Psoas muscle (tissue), 8 donors: Measurements from ENCODE around the gene MAP4K4. TPM values are rescaled to one million over a fixed set of nuclear protein-coding genes. Genes with fewer than 3 reads are reported as not detected.

Experiments
- ATAC-seq, 4 donors: fragments of 200-7000 bp; cut with Tn5 transposase; one replicate each; pipeline ENCODE4 v1.9.1; 2020; ENCODE audit warnings: moderate library complexity in 3 of 4, mild to moderate bottlenecking in 2 of 4
- DNase-seq, 2 donors: peaks; one replicate each; pipeline ENCODE4 v3.0.0-alpha.2; 2020
- H3K27ac ChIP-seq: fragments of 200-600 bp; one replicate; pipeline ENCODE4 v1.8.0; 2022
- H3K27me3 ChIP-seq, 3 donors: fragments of 200-600 bp in 1 of 3; one replicate each; pipeline versions ENCODE4 v1.6.1 to v1.8.0; 2013 to 2022; ENCODE audit warnings: low read length in 2 of 3, mild to moderate bottlenecking in 2 of 3, moderate library complexity in 1 of 3; ENCODE audit not compliant: insufficient read depth in 3 of 3
- H3K36me3 ChIP-seq, 2 donors: fragments of 200-600 bp in 1 of 2; one replicate each; pipeline versions ENCODE4 v1.6.1 to v1.8.0; 2013 to 2022; ENCODE audit warnings: low read depth in 1 of 2, mild to moderate bottlenecking in 1 of 2, moderate library complexity in 1 of 2; ENCODE audit not compliant: insufficient read depth in 1 of 2
- H3K4me1 ChIP-seq: fragments of 200-600 bp; one replicate; pipeline ENCODE4 v1.8.0; 2022
- H3K4me3 ChIP-seq: fragments of 200-600 bp; one replicate; pipeline ENCODE4 v1.8.0; 2022; ENCODE audit warnings: mild to moderate bottlenecking
- H3K9me3 ChIP-seq: fragments of 200-600 bp; one replicate; pipeline ENCODE4 v1.8.0; 2022
- WGBS, 3 donors: extraction: QIAGEN DNeasy Blood & Tissue Kit; methylation state at CpG; one replicate each; pipeline versions ENCODE4 v1.1.6 to v1.1.7; 2013; 5-methylcytosine and 5-hydroxymethylcytosine counted together
- intact Hi-C, 2 donors: fragments of 100-400 bp; cut with DNase I; formaldehyde crosslinking; loops; one replicate each; pipeline versions ENCODE4 v1.11.0 to v1.14.2; 2022
- polyA plus RNA-seq, 3 donors: library from polyadenylated mRNA; stranded (reverse); fragments of 200-250 nt; gene quantifications; one replicate each; pipeline ENCODE4 v1.2.3, GENCODE V29; 2013
- total RNA-seq, 4 donors: library from RNA; stranded (reverse); fragmentation: NEBNext Ultra II Directional in 2 of 4; extraction: Animal tissue kit (Norgen Biotek cat#: 25700) in 2 of 4; gene quantifications; one replicate each; pipeline versions ENCODE4 v1.2.1 to v1.2.4, GENCODE V29; 2021 to 2023
- TF ChIP-seq, protein P1 (sequence below): fragments of 200-600 bp; IDR thresholded peaks from one replicate; pipeline ENCODE4 v1.8.0; 2022; ENCODE audit warnings: antibody characterized with exemption
- donor health status: healthy with polysubstance abuse.
- donor health status: DM: no; HTN: no; CAD: no; lungs with moderate emphysema.
- donor health status: Bipolar disorder and iron deficiency.
- donor health status: healthy.
- donor health status: DM: yes; HTN: yes; CAD: no.
- donor health status: DM: no; HTN: no; CAD: no.
- donor health status: DM: no; HTN: no; CAD: no.
- donor health status: DM: yes; HTN: yes; CAD: no.

Gene MAP4K4
- total and polyA plus RNA-seq, 7 donors = 20.1 to 99.9 (median 80.4) TPM

DNA sequence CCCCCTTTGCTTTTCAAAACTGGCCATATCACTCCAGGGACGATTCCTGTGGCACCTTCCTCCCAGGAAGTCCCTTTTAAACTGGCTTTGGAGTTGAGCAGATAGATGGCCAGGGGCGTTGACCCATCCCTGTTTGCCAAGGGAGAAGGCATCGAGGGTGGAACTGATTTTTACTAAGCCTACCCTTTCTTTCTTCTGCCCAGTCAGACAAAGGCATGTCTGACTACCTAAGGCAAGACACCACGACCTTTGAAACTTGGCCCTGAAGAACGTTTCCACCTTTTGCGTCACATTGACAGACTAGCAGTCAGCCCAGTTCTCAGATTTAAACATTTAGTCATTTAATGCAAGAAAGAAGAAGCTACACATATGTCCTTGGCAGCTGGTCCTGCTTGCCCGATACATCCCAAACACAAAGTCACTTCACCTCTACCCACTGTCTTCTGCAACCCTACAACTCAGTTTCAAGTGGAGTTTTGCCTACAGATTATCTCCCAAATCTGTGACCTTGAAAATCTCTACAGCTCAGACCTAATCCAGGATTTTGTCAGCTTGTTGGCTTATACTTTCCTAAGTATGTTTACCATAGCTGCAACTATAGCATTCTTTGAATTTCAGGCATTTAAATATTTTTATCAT, 192.1 kb downstream of the MAP4K4 start:
- H3K27me3 ChIP-seq = no peaks in the 10 kb centered on the region
- peaks cover 25 to 84% of the 10 kb centered on the region in 2 donors for H3K36me3 ChIP-seq
- intact Hi-C loops = loop anchor here in 1 of 2 donors (10.0 kb wide), 2 partner anchors 285 to 355 kb away; no protein-coding TSS in a partner anchor
- ATAC-seq = no peak
- no peaks in the 10 kb centered on the region for H3K9me3 ChIP-seq
- H3K27ac ChIP-seq = no peak overlapping the region
- no peak for DNase-seq
- TF ChIP-seq, protein P1, sequence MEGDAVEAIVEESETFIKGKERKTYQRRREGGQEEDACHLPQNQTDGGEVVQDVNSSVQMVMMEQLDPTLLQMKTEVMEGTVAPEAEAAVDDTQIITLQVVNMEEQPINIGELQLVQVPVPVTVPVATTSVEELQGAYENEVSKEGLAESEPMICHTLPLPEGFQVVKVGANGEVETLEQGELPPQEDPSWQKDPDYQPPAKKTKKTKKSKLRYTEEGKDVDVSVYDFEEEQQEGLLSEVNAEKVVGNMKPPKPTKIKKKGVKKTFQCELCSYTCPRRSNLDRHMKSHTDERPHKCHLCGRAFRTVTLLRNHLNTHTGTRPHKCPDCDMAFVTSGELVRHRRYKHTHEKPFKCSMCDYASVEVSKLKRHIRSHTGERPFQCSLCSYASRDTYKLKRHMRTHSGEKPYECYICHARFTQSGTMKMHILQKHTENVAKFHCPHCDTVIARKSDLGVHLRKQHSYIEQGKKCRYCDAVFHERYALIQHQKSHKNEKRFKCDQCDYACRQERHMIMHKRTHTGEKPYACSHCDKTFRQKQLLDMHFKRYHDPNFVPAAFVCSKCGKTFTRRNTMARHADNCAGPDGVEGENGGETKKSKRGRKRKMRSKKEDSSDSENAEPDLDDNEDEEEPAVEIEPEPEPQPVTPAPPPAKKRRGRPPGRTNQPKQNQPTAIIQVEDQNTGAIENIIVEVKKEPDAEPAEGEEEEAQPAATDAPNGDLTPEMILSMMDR = no peak
- H3K4me3 ChIP-seq = no peak overlapping the region
- H3K4me1 ChIP-seq = no peaks in the 10 kb centered on the region
- WGBS, 3 donors = 83 to 91% (median 85%) methylated on average over 7 of the region's 7 CpGs

DNA sequence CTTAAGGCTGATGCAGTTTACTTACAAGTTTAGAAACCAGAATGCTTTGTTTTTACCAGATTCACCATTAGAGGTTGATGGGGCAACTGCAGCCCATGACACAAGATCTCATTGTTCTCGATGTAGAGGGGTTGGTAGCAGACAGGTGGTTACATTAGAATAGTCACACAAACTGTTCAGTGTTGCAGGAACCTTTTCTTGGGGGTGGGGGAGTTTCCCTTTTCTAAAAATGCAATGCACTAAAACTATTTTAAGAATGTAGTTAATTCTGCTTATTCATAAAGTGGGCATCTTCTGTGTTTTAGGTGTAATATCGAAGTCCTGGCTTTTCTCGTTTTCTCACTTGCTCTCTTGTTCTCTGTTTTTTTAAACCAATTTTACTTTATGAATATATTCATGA, 194.9 kb downstream of the MAP4K4 start:
- TF ChIP-seq, protein P1 = no peak
- WGBS, 3 donors = 83 to 92% (median 89%) methylated on average over 3 of the region's 3 CpGs
- Histone ChIP-seq H3K4me3 (no peak overlapping the region), H3K36me3 (peaks cover 19 to 71% of the 10 kb centered on the region in 2 donors), H3K4me1 (no peaks in the 10 kb centered on the region), H3K27me3 (no peaks in the 10 kb centered on the region), H3K9me3 (no peaks in the 10 kb centered on the region), H3K27ac (no peak overlapping the region)
- intact Hi-C loops = loop anchor here in 1 of 2 donors (10.0 kb wide), 1 partner anchor 352 kb away; no protein-coding TSS in a partner anchor
- DNase-seq (no peak), ATAC-seq (no peak)

DNA sequence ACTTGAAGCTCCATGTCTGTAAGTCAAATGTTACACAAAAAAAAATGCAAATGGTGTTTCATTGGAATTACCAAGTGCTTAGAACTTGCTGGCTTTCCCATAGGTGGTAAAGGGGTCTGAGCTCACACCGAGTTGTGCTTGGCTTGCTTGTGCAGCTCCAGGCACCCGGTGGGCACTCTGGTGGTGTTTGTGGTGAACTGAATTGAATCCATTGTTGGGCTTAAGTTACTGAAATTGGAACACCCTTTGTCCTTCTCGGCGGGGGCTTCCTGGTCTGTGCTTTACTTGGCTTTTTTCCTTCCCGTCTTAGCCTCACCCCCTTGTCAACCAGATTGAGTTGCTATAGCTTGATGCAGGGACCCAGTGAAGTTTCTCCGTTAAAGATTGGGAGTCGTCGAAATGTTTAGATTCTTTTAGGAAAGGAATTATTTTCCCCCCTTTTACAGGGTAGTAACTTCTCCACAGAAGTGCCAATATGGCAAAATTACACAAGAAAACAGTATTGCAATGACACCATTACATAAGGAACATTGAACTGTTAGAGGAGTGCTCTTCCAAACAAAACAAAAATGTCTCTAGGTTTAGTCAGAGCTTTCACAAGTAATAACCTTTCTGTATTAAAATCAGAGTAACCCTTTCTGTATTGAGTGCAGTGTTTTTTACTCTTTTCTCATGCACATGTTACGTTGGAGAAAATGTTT, 196.3 kb downstream of the MAP4K4 start:
- 71 to 79% (median 78%) methylated on average over 9 of the region's 9 CpGs for WGBS, 3 donors
- Histone ChIP-seq H3K36me3 (peaks cover 19 to 57% of the 10 kb centered on the region in 2 donors), H3K27me3 (no peaks in the 10 kb centered on the region), H3K4me1 (no peaks in the 10 kb centered on the region), H3K4me3 (no peak overlapping the region), H3K27ac (no peak overlapping the region), H3K9me3 (no peaks in the 10 kb centered on the region)
- intact Hi-C loops = loop anchor here in 1 of 2 donors (10.0 kb wide), 1 partner anchor 351 kb away; no protein-coding TSS in a partner anchor
- TF ChIP-seq, protein P1 = no peak
- DNase-seq (no peak), ATAC-seq (no peak)

DNA sequence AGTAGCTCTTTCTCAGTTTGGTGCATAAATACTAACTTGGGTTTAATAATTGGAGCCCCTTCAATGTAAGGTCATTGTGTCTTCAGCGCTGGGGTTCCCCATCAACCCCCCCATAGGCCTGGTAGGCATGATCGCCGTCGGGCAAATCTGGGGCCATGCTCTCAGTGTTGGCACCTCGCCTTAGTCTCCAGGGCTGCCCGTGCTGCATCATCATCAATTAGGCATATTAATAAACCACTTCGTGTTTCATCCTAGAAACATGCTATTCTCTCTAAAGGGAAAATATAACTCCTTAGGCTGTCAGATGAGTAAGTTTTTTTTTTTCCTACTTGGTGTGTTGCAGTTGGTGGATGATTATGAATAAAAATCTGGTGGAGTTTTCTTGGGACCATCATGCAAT, 197.5 kb downstream of the MAP4K4 start:
- no peak for ATAC-seq
- Histone ChIP-seq H3K4me1 (no peaks in the 10 kb centered on the region), H3K36me3 (peaks cover 14 to 45% of the 10 kb centered on the region in 2 donors), H3K4me3 (no peak overlapping the region), H3K27ac (no peak overlapping the region), H3K27me3 (no peaks in the 10 kb centered on the region), H3K9me3 (no peaks in the 10 kb centered on the region)
- WGBS, 3 donors = 74 to 89% (median 82%) methylated on average over 7 of the region's 7 CpGs
- intact Hi-C loops = loop anchor here in 1 of 2 donors (10.0 kb wide), 1 partner anchor 350 kb away; no protein-coding TSS in a partner anchor
- DNase-seq = no peak
- TF ChIP-seq, protein P1 = no peak
